ENCODE results near the gene GIGYF2. TPM values are rescaled to one million over a fixed set of nuclear protein-coding genes. Genes with fewer than 3 reads are reported as not detected.

GIGYF2 gene
- polyA plus RNA-seq, 1 of the 3 experiments (the other 2 are of a cell fraction), result 12.8 TPM

- TF ChIP-seq USF1 (IDR thresholded peaks at IDR 0.05; ENCODE audit: borderline replicate concordance, low read depth), result no peak
- TF ChIP-seq GATA2 (CRISPR knock-in tag; IDR thresholded peaks at IDR 0.05), result no peak
- TF ChIP-seq JUND (IDR thresholded peaks at IDR 0.05), result no peak
- TF ChIP-seq NRF1 (IDR thresholded peaks at IDR 0.05; ENCODE audit: low read depth, low read length), result no peak
- no peak for TF ChIP-seq YY1 (IDR thresholded peaks at IDR 0.05; ENCODE audit: low read depth)
- no peak for TF ChIP-seq GABPA (IDR thresholded peaks at IDR 0.05; ENCODE audit: low read depth)
- no peak for TF ChIP-seq TCF12 (IDR thresholded peaks at IDR 0.05)
- no peak for TF ChIP-seq FOXM1 (IDR thresholded peaks at IDR 0.05; ENCODE audit: low read depth)
- TF ChIP-seq EP300 (IDR thresholded peaks at IDR 0.05; ENCODE audit: borderline replicate concordance in 1 of 2, low read depth in 1 of 2, low read length in 1 of 2), result no peak
- no peak for TF ChIP-seq RFX5 (IDR thresholded peaks at IDR 0.05; ENCODE audit: low read length)
- TF ChIP-seq ZBTB33 (IDR thresholded peaks at IDR 0.05; ENCODE audit: borderline replicate concordance, low read depth), result no peak
- no peak for TF ChIP-seq RCOR1 (IDR thresholded peaks at IDR 0.05; ENCODE audit: low read length)
- no peak for TF ChIP-seq MEF2A (IDR thresholded peaks at IDR 0.05; ENCODE audit: borderline replicate concordance, low read depth)
- no peak for TF ChIP-seq USF2 (IDR thresholded peaks at IDR 0.05; ENCODE audit: borderline replicate concordance, low read depth, low read length)
- no peak for TF ChIP-seq EZH2phosphoT487 (IDR thresholded peaks at IDR 0.05; ENCODE audit: borderline replicate concordance, low read depth)
- TF ChIP-seq CHD2 (IDR thresholded peaks at IDR 0.05; ENCODE audit: low read length, partially characterized antibody), result no peak
- TF ChIP-seq MAX (IDR thresholded peaks at IDR 0.05; ENCODE audit: low read depth), result no peak
- TF ChIP-seq POLR2AphosphoS5 (IDR thresholded peaks at IDR 0.05; ENCODE audit: low read depth, low read length), result no peak
- TF ChIP-seq SIN3A (IDR thresholded peaks at IDR 0.05; ENCODE audit: borderline replicate concordance, low read depth, low read length), result no peak
- no peak for DNase-seq
- no peaks in the 10 kb centered on the region for H3K79me2 ChIP-seq (ENCODE audit: insufficient read depth)
- WGBS (ENCODE audit: low lambda C conversion rate), result 81% methylated on average over 11 of the region's 17 CpGs
- peaks cover 0 to 9% of the 10 kb centered on the region in 2 experiments; a peak in 1 of 4 replicates for H3K4me1 ChIP-seq (ENCODE audit: control insufficient read depth in 1 of 2, insufficient read depth in 2 of 2, low read depth in 1 of 2, low read length in 1 of 2)
- no peaks in the 10 kb centered on the region for H3K9me3 ChIP-seq
- POLR2A ChIA-PET, result no interaction called here
- no peak overlapping the region for H3K27ac ChIP-seq (ENCODE audit: low read depth in 2 of 2, low read length in 1 of 2)
- H3K36me3 ChIP-seq (replicated peaks in 1 of 2; ENCODE audit: control insufficient read depth in 1 of 2, insufficient read depth in 2 of 2, low read length in 1 of 2), result peaks cover 0 to 4% of the 10 kb centered on the region in 2 experiments
- CTCF ChIA-PET, result interaction anchor here (0.8 kb wide), 1 partner anchor 13 kb away, joined by 3 read pairs; no protein-coding TSS in a partner anchor
- no peak overlapping the region for H2AFZ ChIP-seq (ENCODE audit: low read depth)
- no peaks in the 10 kb centered on the region for H4K20me1 ChIP-seq (ENCODE audit: insufficient read depth)
- no peaks in the 10 kb centered on the region for H3K9me2 ChIP-seq
- H3K4me3 ChIP-seq (ENCODE audit: low read depth in 2 of 2, low read length in 1 of 2), result no peak overlapping the region
- H3K27me3 ChIP-seq (ENCODE audit: insufficient read depth), result no peaks in the 10 kb centered on the region
- H3K4me2 ChIP-seq, result no peak overlapping the region
- no peaks in the 10 kb centered on the region for H3F3A ChIP-seq (replicated peaks; ENCODE audit: insufficient read depth)
- no peak overlapping the region for H3K9ac ChIP-seq
Measured at GRCh38 chr2:232870766-232871371, 173.7 kb downstream of the GIGYF2 start.
